LHCN-M2 (cell line): ENCODE measurements around the gene CADM1. TPM values are rescaled to one million over a fixed set of nuclear protein-coding genes. Genes with fewer than 3 reads are reported as not detected.

Experiments used
- DNase-seq: peaks from one replicate; pipeline ENCODE4 v3.0.0-alpha.2; 2012; ENCODE audit warnings: low read depth
- polyA plus RNA-seq: library from polyadenylated mRNA; unstranded; fragments of >200 nt; gene quantifications from one replicate; pipeline ENCODE4 v1.2.1, GENCODE V29; 2012; ENCODE audit warnings: missing spikeins
- total RNA-seq: library from RNA; depleted of rRNA; stranded (reverse); fragments of >200 nt; gene quantifications from 2 replicates; pipeline ENCODE4 v1.2.3, GENCODE V29; 2014; rRNA removed

Gene CADM1
- total RNA-seq: 0.69 and 0.83 TPM in 2 replicates
- 0.84 TPM for polyA plus RNA-seq

DNA sequence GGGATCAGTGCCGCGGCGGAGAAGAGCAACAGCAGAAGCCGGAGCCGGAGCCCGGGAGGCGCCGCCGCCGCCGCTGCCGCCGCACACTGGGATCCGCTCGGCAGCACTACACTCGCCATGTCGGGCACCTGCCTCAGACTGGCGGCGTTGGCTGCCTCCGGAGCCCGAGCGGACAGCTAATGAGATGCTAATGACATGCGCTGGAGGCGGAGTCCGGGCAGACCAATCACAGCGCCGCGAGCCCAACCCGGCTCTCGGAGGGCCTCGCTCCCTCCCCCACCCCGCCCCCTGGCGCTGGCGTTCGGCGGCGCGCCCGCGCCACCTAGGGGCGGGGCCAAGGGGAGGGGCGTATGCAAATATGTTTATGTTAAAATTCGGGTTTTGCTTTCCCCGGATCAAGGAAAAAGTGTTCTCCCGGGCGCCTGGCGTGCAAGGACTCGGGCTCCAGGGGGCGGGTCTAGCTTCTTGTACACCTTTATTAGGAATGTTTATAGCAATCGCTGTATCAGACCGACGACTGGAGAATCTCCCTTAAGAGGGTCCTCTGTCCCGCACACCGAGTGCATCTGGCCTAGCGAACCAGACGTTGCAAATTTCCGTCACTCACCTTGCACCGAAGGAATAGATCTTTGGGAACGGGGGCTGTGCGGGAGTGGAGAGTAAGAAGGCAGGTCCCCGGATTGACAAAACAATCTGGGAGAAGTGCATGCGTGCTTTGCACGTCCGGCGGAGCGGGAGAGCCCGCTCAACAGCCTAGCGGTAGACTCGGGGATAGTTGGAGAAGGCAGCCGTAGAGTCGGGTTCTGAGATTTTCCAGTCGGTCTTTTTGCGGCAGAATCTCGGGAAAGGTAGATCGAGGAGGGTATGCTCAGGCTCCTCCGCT is at the start of gene CADM1:
Gene CADM1, minus strand, starts transcription at position 140 of the 883 bp plus-strand sequence.
- peak; percentile 67 for DNase-seq

DNA sequence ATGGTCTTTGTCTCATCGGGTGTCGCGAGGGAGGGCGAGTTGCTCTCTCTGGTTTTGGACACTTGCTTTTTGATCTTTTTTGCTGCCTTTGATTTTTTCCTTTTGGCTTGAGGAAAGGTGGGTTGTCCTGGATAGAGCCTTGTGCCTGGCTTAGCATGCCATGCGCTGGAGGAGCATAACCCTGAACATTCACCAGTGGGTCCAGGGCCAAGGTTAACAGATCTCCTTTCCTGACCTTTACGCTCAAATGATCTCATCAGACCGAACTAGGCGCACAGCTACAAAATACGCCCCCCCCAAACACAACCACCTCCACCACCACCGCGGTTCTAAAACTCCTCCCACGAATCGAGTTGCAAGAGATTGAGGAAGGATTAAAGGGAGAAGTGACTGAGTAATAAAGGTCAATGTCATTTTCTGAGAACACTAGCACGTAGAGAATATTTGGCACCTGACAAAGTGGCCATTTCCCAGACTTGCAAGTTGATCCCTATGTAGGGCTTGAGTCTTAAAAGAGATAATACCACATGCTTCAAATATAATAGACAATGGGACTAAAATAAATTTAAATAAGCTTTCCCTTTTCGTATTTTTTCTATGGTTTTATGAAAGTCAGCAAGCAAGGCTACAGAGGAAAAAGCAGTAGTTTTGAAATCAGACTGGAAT is 48.7 kb upstream of the CADM1 start:
- DNase-seq: no peak

DNA sequence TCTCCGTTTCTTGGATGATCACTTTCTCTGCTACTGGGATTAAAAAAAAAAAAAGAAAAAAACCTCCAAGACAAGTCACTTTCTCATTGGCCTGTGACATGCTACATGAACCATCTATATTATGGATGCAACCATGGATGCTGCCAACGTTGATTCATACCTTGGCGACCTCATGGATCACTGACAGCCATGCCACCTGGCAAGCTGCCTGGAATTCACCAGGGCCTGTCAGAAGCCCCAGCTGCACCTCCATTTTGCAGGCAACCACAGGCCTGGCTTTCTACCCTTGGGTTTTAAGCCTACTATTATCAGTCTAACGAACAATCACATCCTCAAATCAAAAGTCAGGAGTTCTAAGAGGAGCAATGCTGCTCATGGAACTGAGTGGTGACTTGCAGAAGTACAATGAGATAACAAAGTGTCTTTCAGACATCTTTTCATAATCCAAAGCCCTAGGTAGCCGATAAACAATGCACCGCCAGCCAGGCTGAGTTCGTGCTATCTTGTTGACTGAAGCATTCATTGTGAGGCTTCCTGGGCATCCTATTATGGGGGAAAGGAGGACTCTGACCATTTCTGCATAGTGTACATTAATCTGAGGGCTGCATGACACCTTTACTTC is 48.0 kb upstream of the CADM1 start:
- no peak for DNase-seq

DNA sequence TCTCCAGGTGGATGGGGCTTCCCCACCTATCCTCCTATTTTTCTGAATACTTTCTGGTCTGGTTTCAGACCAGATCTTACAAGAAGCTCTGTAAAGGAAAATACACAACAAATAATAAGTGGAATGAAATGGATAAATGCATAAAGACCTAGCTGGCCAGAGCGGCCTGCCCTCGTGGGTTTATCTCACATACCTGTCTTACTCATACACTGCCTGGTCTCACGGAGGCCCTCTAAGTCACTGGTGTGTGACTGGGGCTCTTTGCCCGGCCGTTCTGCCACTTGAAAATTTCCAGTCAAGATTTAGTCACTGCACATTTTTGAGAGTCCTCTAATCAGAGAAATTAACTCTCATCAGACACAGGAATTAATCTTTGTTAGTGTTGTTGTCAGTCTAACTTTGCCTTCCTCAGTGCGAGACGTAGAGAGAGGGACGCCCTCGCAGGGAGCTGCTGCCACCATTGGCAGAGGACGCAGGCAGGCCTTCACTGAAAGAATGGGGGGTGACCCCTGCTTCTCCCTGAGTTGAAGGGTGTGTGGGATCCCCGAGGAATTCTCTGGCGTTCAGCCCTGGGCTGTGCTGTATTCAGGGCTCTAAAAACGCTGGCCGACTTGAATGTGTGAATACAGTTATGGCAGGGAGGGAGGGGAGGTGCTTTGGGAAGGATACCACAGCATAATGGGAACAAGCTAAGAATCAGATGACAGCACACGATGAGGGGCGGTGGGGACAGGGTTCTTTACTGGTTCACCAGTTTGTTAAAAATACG is 46.3 kb upstream of the CADM1 start:
- DNase-seq: no peak

DNA sequence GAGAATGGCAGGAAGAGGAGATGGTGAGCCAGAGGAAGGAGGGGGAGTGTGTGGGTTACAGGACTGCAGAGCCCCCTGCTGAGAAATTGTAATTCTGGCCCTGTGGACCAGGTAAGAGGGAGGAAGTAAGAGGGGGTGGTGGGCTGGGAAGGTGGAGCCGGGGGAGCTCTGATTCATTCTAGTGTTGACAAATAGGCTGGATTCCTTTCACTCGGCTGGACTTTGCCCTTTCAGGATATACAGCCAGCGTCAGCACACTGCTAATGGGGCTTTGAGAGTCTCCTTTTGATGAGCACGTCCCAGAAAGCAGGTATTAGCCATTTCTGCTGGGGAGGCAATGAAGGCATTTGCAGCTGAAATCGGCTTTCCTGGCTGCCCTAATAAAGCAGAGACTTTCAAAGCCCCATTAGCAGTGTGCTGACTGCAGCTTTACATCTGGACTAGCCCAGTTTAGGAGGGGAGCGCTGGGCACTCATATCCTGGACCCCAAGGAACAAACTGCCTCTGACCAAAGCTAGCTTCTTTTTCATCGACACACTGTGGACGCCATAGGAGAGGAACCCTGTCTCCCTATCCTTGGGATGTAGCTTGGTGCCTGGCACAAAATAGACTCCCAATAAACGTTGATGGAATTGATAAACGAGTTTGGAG is 44.8 kb upstream of the CADM1 start:
- DNase-seq: no peak

DNA sequence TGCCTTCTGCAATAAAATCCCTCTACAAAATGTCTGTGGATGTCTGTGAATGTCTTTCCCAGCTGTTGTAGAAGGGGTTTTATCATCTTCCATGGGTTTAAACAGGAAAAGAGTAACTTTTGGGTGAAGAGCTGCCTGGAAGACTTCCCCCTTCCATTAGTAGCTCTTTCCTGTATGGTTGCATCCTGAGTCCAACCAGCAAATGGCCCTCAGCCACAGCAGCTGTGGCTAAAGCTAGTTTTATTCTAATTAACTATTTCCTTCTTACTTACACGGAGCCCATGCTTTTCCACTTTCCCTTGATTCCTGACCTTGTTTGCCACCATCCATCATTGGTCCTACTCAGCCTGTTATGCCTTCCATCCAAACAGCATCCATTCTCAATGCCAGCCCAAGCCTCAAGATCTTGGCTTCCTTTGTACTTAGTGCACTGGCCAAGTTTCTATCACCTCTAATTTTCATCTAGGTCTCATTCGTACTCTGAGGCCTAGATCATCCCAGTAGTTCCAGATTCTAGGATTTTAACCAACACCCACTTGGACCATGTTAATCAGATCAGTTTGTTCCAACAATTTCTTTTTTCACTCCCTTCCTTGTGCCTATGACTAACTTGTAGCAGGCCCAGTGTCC is 41.5 kb upstream of the CADM1 start:
- no peak for DNase-seq

DNA sequence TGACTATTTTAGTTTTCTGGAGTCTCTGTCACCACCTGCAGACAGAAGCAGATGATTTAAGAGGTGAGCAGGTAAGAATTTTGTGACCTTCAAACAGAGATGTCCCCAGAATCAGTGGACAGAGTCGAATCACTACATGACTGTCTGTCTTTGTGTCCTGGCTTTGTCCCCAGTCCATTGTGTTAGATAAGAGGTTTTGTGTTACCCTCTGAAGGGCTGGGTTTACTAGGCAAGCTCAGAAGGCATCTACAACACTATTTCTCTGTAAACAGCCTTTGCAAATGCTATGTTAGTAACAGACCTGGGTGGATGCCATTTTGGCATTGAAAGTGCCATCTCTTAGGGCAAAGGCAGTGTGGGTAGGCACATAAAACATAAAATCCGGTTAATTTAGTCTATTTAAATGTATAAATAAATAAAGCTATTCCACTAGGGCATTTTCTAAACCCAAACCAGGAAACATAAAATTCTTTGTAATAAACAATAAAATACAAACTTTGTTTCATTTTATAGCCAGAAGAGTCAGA is 40.3 kb upstream of the CADM1 start:
- DNase-seq: no peak

DNA sequence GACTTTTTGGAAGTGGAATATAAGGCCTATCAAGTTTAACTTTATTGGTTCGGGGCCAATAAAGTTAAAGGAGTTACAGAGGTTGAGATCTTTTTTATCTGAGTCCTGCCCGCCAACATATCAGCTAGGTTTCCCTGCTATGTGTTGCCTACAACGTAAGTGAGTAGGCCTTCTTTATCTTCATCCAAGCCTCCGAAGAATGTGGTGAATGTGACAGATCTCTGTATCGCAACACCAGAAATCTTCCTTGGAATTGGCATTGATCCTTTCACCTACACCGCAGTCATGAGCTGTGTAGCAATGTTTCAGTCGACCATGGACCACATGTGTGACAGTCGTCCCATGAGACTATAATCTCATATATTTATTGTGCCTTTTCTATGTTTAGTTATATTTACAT is 37.3 kb upstream of the CADM1 start:
- no peak for DNase-seq

DNA sequence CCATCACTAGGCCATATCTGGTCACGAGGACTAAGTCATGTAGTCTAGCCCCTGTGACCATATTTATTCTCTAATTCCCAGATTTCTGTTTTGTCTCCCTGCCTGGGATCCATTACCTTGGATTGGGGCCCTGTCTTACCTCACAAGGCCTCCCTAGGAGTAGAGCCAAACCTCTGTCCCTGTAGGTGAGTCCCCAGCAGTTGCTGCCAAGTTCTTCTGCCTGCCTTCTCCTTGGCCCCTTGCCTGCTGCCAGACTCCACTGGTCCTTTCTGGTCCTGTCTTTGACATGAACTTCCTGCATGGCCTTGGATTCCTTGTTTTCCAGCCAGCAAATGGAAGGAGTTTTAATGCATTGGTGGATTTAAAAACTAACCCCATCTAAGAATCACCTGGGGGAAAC is 35.6 kb upstream of the CADM1 start:
- no peak for DNase-seq

DNA sequence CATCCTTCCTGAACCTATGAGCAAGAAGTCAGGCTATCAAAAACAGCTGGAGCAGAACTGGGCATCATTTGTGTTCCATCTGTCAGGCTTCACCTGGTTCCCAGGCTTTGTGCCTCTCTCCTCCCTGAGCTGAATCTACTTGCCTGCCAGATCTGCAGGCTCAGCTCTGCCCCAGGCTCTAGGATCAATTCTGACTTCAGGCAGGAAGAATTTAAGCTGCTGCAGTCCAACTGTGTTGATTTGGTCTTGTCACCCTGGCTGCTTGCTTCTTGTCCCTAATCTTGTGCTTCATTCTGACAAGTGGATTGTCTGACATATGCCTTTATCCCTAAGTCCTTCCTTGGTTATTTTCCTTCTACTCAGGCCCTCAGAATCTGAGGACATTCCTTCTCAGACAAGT is 31.6 kb upstream of the CADM1 start:
- DNase-seq: no peak

DNA sequence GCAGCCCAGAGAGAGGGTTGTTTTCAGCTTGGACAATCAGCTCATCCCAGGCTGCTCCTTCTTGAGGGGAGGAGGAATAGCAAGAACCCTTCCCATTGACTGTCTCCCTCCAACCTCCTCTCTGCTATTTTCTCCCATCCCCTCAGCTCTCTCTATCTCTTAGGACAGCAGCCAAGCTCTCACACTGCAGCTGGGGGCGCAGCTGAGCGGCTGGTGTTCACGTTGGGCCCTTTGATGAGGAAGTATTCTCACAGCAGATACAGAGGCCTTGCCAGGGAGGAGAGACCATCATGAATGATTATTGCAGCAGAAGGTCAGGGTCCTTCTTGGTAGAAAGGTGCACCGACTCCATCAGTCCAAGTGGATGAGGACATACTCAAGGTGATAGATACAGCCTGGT is 26.5 kb upstream of the CADM1 start:
- DNase-seq: no peak

DNA sequence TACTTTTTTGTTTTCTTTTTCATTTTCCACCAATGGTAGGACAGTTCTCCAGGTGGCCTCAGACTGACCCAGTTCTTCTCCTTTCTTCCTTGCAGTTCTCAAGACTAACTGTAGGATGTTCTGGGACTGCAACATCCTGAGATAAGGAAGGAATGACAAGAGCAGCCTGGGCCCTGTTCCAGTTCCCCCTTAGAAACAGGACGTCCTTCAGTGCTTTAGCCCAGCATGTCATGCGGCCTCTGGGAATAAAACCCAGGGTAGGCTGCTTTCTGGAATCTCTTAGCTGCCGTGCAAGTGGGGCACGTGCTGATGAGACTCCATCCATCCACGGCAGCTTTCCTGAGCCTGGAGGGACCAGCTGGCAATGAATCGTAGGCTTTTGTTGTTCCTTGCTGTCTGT is 24.0 kb upstream of the CADM1 start:
- DNase-seq: no peak

DNA sequence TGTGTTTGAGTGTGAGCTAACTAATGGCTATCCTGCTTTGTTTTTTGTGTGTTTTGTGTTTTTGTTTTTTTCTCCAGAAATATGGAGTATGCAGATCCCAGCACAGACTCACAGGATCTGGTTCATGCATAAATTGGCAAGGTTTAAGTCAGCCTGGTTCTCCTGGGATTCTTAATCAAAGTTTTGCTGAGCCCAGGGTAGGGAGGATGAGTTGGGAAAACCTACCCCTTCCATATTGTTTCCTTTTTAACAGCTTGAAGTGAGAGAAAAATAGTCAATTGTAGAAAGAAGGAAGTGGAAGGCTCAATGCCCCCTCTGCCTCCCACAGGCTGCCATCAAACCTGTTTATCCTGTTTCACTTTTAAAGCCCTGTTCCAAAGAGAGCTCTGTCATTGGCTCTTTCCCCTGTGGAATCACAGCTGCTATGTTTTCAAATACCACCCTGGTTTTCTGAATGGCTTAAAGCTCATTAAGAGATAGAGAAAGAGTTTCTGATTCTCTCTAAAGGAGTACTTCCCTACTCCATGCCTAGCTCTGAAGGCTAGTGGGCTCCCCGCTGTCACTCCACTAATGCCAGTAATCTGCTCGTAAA is 23.4 kb upstream of the CADM1 start:
- no peak for DNase-seq

DNA sequence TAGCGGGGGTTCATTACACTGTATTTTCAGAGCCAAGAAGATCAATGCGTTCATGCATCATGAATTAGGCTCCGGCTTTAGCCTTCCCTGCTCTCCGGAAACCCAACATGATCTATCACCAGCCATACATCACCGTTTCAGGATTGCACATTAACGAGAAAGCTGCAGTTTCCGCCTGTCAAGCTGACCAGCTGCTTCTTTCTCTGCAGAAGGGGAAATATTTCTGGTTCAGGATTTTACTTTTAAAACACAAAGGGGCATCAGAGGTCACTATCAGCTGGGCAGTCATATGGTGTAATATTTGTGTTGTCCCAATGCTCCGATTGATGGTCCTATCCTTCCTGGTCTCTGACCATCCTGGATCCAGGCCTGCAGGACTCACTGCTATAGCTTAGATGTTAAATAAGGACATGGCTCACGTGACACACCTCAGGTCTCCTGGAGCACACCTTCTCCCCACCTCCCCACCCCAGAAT is 21.4 kb upstream of the CADM1 start:
- DNase-seq: no peak

DNA sequence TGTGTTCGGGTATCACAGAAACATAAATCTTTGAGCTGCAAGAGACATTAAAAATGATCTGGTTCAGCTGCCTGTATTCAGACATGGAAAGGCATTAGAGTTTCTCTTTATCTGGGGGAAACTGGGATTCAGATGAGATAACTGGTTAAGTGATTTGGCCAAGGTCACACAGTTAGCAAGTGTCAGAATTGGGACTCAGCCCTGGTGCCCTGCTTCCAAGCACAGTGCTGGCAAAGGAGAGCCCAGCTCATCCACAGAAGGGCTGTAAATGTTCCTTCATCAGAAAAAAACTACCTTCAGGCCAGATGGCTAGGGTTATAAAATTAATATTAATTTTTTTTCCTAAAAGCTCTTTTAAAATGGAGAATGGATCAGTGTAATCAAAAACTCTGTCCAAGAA is 20.4 kb upstream of the CADM1 start:
- DNase-seq: no peak

DNA sequence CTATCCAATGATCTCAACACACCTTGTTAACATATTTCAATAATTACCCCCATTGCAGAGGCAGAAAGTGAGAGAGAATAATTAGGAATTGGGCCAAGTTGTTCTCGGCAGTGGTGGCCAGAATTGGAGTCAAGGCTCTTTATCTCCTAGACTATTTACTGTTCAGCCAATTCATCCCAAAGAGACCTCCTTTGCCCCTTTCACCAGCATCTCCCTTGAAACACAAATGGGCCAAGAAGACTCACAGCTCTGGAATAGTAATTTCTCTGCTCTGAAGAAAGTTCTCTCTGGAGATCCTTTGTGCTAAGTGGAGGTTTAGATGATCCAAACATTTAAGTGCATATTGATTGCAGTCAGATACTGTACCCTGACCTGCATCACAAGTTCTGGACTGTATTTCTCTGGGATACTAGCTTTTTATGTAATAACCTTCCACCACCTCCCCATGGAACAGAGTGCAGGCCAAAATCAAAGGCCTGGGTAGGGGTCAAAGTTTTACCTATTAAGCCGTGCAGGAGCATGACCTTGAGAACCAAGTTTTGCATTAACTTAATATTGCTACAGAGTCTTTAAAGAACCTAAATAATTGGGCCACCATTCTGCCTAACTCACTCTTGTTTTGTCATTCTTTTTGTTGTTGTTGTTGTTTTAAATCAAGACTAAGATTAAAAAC is 19.6 kb upstream of the CADM1 start:
- DNase-seq: no peak

DNA sequence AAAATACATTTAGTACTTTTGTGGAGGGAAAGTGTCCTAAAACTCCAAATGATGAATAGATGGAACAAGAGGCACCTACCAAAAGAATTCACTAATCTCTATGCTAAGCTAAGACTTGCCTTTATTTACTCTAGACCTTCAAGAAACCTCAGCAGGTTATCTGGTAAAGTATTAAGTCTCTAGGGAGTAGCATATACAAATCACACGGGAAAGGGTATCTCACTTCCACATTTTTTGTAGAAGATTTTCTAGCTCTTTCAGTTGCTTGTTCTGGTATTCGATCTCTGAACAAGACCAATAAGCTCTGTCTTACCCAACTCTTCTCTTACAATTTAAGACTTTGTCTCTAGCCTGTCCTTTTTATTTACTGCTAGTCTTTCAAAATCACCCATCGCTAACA is 18.1 kb upstream of the CADM1 start:
- DNase-seq: no peak

DNA sequence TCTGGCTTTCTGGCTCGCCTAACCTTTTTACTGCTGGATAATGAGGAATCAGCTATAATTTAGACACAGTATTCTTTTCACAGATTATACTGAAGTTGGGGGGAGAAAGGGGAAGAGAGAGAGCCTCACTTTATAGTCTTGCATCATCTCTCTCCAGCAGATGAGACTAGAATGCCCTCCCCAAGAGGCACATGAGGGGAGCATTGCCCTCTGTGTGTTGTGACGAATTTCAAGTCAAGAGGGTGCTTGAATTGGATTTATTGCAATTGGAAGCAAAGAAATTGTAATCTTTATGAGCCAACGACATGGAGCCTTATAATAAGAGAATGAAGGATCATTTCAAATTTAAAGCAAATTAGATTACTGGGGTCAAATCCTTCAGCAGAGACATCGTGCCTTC is 17.6 kb upstream of the CADM1 start:
- no peak for DNase-seq

DNA sequence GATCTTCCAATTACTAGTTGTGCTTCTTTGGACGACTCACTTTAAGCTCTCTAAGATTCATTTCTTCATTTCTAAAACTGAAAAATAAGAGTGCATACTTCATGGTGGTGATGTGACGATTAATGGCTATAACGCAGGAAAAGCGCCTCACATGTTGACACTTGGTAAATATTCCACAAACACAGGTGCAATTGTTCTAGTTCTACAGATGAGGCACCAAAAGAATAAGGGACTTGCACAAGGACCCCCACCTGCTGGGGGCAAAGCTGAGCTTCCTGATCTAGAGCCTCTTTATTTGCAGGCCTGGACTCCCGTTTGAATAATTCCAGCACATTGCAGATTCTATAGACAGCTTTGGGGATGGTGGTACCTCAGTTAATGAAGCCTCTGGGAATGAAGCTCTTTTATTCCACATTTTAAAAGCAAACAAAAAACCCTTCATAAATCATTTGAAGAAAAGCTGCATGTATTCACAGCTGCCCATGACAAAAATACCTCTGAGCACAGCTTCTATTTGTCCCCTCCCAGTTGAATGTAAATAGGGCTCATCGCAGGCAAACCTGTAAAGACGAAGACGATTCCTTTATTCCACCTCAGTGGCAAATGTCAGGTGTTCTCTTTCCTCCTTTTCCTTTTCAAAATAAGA is 14.9 kb upstream of the CADM1 start:
- DNase-seq: no peak
